SK-N-SH (cell line): ENCODE measurements around the gene UNC45A. TPM values are rescaled to one million over a fixed set of nuclear protein-coding genes. Genes with fewer than 3 reads are reported as not detected.

Experiments used
- CTCF ChIA-PET: fragments of 300-600, 350-600 bp; formaldehyde crosslinking; extraction: SDS; loops from one replicate; lab custom pipeline; 2021; lab: Yijun Ruan, JAX
- POLR2A ChIA-PET: fragments of 350-600 bp; sonication (Branson Sonifier 250); formaldehyde crosslinking; extraction: SDS; loops from one replicate; lab custom pipeline; 2020; ENCODE audit warnings: antibody characterized with exemption, inconsistent platforms; lab: Yijun Ruan, JAX
- DNase-seq: peaks from one replicate; pipeline ENCODE4 v3.0.0; 2012
- H2AFZ ChIP-seq: fragments of 200-600 bp; sonication (generic); 2 replicates; pipeline ENCODE4 v1.8.1; 2016; ENCODE audit warnings: antibody characterized with exemption, mild to moderate bottlenecking, low read depth
- H3F3A ChIP-seq: fragments of 200-600 bp; sonication (generic); replicated peaks from 2 replicates; pipeline ENCODE3; 2016; ENCODE audit warnings: antibody characterized with exemption, mild to moderate bottlenecking; ENCODE audit not compliant: insufficient read depth
- H3K27ac ChIP-seq, 2 experiments: fragments of 200-500 bp in 1 of 2; fragments of 200-600 bp in 1 of 2; sonication (Bioruptor generic) in 1 of 2; sonication (generic), shearing (Covaris generic) in 1 of 2; 2 replicates each; pipeline versions ENCODE4 v1.5.1 to v1.6.1; 2014 to 2016; ENCODE audit warnings: low read depth in 2 of 2, inconsistent platforms in 1 of 2, low read length in 1 of 2, mild to moderate bottlenecking in 1 of 2, mixed read lengths in 1 of 2
- H3K27me3 ChIP-seq: fragments of 200-600 bp; sonication (generic), shearing (Covaris generic); 2 replicates; pipeline ENCODE4 v1.6.1; 2016; ENCODE audit warnings: mixed run types; ENCODE audit not compliant: insufficient read depth
- H3K36me3 ChIP-seq, 2 experiments: fragments of 200-500 bp in 1 of 2; fragments of 200-600 bp in 1 of 2; sonication (Bioruptor generic) in 1 of 2; sonication (generic) in 1 of 2; replicated peaks in 1 of 2; 2 replicates each; pipeline versions ENCODE3 to v1.5.1; 2014 to 2016; ENCODE audit warnings: low read length in 1 of 2, mild to moderate bottlenecking in 1 of 2; ENCODE audit not compliant: insufficient read depth in 2 of 2, control insufficient read depth in 1 of 2
- H3K4me1 ChIP-seq, 2 experiments: fragments of 200-500 bp in 1 of 2; fragments of 200-600 bp in 1 of 2; sonication (Bioruptor generic) in 1 of 2; sonication (generic), shearing (Covaris generic) in 1 of 2; 2 replicates each; pipeline versions ENCODE4 v1.5.1 to v1.6.1; 2014 to 2016; ENCODE audit warnings: low read depth in 1 of 2, low read length in 1 of 2, mixed run types in 1 of 2; ENCODE audit not compliant: insufficient read depth in 2 of 2, control insufficient read depth in 1 of 2
- H3K4me2 ChIP-seq: fragments of 200-600 bp; sonication (generic), shearing (Covaris generic); 2 replicates; pipeline ENCODE4 v1.6.1; 2017; ENCODE audit warnings: mixed run types
- H3K4me3 ChIP-seq, 2 experiments: fragments of 200-500 bp in 1 of 2; fragments of 200-600 bp in 1 of 2; sonication (Bioruptor generic) in 1 of 2; sonication (generic), shearing (Covaris generic) in 1 of 2; 2 replicates each; pipeline versions ENCODE4 v1.5.1 to v1.8.1; 2014 to 2016; ENCODE audit warnings: low read depth in 2 of 2, inconsistent platforms in 1 of 2, low read length in 1 of 2, mild to moderate bottlenecking in 1 of 2, mixed read lengths in 1 of 2, moderate library complexity in 1 of 2
- H3K79me2 ChIP-seq: fragments of 200-600 bp; sonication (generic); 2 replicates; pipeline ENCODE4 v1.8.1; 2017; ENCODE audit warnings: mild to moderate bottlenecking; ENCODE audit not compliant: insufficient read depth
- H3K9ac ChIP-seq: fragments of 200-600 bp; sonication (generic); 2 replicates; pipeline ENCODE4 v1.6.1; 2017; ENCODE audit warnings: mixed run types
- H3K9me2 ChIP-seq: fragments of 200-600 bp; sonication (generic); 2 replicates; pipeline ENCODE4 v1.6.1; 2017; ENCODE audit warnings: mixed run types
- H3K9me3 ChIP-seq: fragments of 200-600 bp; sonication (generic); 2 replicates; pipeline ENCODE4 v1.6.1; 2017; ENCODE audit warnings: mixed run types, mild to moderate bottlenecking, moderate library complexity
- H4K20me1 ChIP-seq: fragments of 200-600 bp; sonication (generic); 2 replicates; pipeline ENCODE4 v1.6.1; 2017; ENCODE audit warnings: mild to moderate bottlenecking, mixed run types; ENCODE audit not compliant: insufficient read depth
- CHD2 ChIP-seq: fragments of 150-350 bp; IDR thresholded peaks from 2 replicates; pipeline ENCODE4 v1.6.1; 2018; ENCODE audit warnings: low read length; ENCODE audit not compliant: partially characterized antibody
- CTCF ChIP-seq: fragments of 200-600 bp; sonication (generic); IDR thresholded peaks from 2 replicates; pipeline ENCODE4 v1.6.1; 2017; ENCODE audit warnings: antibody characterized with exemption, mild to moderate bottlenecking, moderate library complexity
- ELF1 ChIP-seq: IDR thresholded peaks from 2 replicates; pipeline ENCODE4 v1.4.0; 2012
- FOSL2 ChIP-seq: IDR thresholded peaks from 2 replicates; pipeline ENCODE4 v1.4.0; 2012; ENCODE audit warnings: low read depth, mild to moderate bottlenecking, moderate library complexity, borderline replicate concordance
- FOXJ3 ChIP-seq: sonication (generic); formaldehyde crosslinking; IDR thresholded peaks from 2 replicates; pipeline ENCODE4 v1.5.1; 2020; ENCODE audit warnings: mild to moderate bottlenecking, missing genetic modification reagents
- GABPA ChIP-seq: IDR thresholded peaks from 2 replicates; pipeline ENCODE4 v1.4.0; 2012; ENCODE audit warnings: low read depth, mild to moderate bottlenecking
- GATA2 ChIP-seq: sonication (generic); formaldehyde crosslinking; IDR thresholded peaks from 2 replicates; pipeline ENCODE4 v1.5.0; 2020; ENCODE audit warnings: mild to moderate bottlenecking, missing genetic modification reagents
- IRF3 ChIP-seq: fragments of 150-350 bp; IDR thresholded peaks from 2 replicates; pipeline ENCODE4 v1.6.1; 2016; ENCODE audit warnings: mild to moderate bottlenecking, low read depth, low read length
- JUND ChIP-seq: IDR thresholded peaks from 2 replicates; pipeline ENCODE4 v1.4.0; 2012
- NFIC ChIP-seq: IDR thresholded peaks from 2 replicates; pipeline ENCODE4 v1.4.0; 2012; ENCODE audit warnings: borderline replicate concordance
- PBX3 ChIP-seq: IDR thresholded peaks from 2 replicates; pipeline ENCODE4; 2012
- RAD21 ChIP-seq: IDR thresholded peaks from 2 replicates; pipeline ENCODE4 v1.6.1; 2012; ENCODE audit warnings: mild to moderate bottlenecking, low read length
- RFX5 ChIP-seq: IDR thresholded peaks from 2 replicates; pipeline ENCODE4 v1.6.1; 2012; ENCODE audit warnings: mild to moderate bottlenecking, improper control_type of control experiment, low read length
- RXRA ChIP-seq: IDR thresholded peaks from 2 replicates; pipeline ENCODE4 v1.4.0; 2012; ENCODE audit warnings: low read depth, mild to moderate bottlenecking, borderline replicate concordance
- TCF12 ChIP-seq: IDR thresholded peaks from 2 replicates; pipeline ENCODE4 v1.4.0; 2012
- TEAD4 ChIP-seq: IDR thresholded peaks from 2 replicates; pipeline ENCODE4 v1.4.0; 2012; ENCODE audit warnings: mild to moderate bottlenecking, borderline replicate concordance; ENCODE audit not compliant: insufficient read depth
- USF1 ChIP-seq: IDR thresholded peaks from 2 replicates; pipeline ENCODE4 v1.4.0; 2012; ENCODE audit warnings: low read depth, borderline replicate concordance
- USF2 ChIP-seq: fragments of 150-350 bp; IDR thresholded peaks from 2 replicates; pipeline ENCODE4 v1.6.1; 2017; ENCODE audit warnings: antibody characterized with exemption, low read length, low read depth, borderline replicate concordance
- ZBTB33 ChIP-seq: IDR thresholded peaks from 2 replicates; pipeline ENCODE4 v1.4.0; 2012; ENCODE audit warnings: low read depth, borderline replicate concordance
- WGBS: methylation state at CpG from one replicate; pipeline ENCODE4 v1.1.6; 2017; ENCODE audit warnings: low lambda C conversion rate; 5-methylcytosine and 5-hydroxymethylcytosine counted together
- polyA plus RNA-seq, 3 experiments: library from polyadenylated mRNA; depleted of rRNA; stranded (reverse); fragments of >200 nt; gene quantifications; 2 replicates each; pipeline ENCODE4 v1.2.3, GENCODE V29; 2012

Gene UNC45A
- polyA plus RNA-seq, 1 of the 3 experiments (the other 2 are of a cell fraction): 85.1 TPM

GRCh38 chr15:90959894-90960293 is 24.8 kb downstream of the UNC45A start:
- peaks cover 44% of the 10 kb centered on the region for H3K79me2 ChIP-seq
- H4K20me1 ChIP-seq: no peaks in the 10 kb centered on the region
- H3K36me3 ChIP-seq: peaks cover 21 to 29% of the 10 kb centered on the region in 2 experiments
- no peak for DNase-seq
- WGBS: 88% methylated on average over 3 of the region's 5 CpGs
- H3K4me1 ChIP-seq: peaks cover 0 to 23% of the 10 kb centered on the region in 2 experiments; a peak in 1 of 4 replicates
- H3K4me3 ChIP-seq: no peak overlapping the region
- H3F3A ChIP-seq: peaks cover 17% of the 10 kb centered on the region
- TF ChIP-seq JUND (no peak), FOXJ3 (CRISPR knock-in tag) (no peak), TEAD4 (no peak), FOSL2 (no peak), NFIC (no peak), TCF12 (no peak), GABPA (no peak), PBX3 (no peak), ZBTB33 (no peak), RXRA (no peak), CHD2 (no peak), USF1 (no peak), USF2 (no peak), RFX5 (no peak), IRF3 (no peak), GATA2 (CRISPR knock-in tag) (no peak), RAD21 (no peak), ELF1 (no peak), CTCF (no peak)
- H2AFZ ChIP-seq: no peak overlapping the region
- H3K9me2 ChIP-seq: no peaks in the 10 kb centered on the region
- no peak overlapping the region for H3K27ac ChIP-seq
- no peak overlapping the region for H3K4me2 ChIP-seq
- ChIA-PET CTCF (interaction anchor here (1.8 to 10.8 kb wide), 3 partner anchors 9 to 92 kb away, joined by 4 to 186 read pairs (median 74); no protein-coding TSS in a partner anchor), POLR2A (no interaction called here)
- H3K9me3 ChIP-seq: no peaks in the 10 kb centered on the region
- no peaks in the 10 kb centered on the region for H3K27me3 ChIP-seq
- H3K9ac ChIP-seq: no peak overlapping the region
